Endothelial cell of umbilical vein (primary cell): Measurements from ENCODE around the gene DESI1. TPM values are rescaled to one million over a fixed set of nuclear protein-coding genes. Genes with fewer than 3 reads are reported as not detected.

Source experiments
- BruUV-seq: library from RNA; stranded (reverse); fragments of 400-500 nt; replicated peaks from 2 replicates; lab custom pipeline; 2021; lab: Mats Ljungman, UMichigan
- CTCF ChIA-PET: fragments of 300-600, 350-600 bp; sonication (Branson Sonifier 250); formaldehyde crosslinking; loops from one replicate; lab custom pipeline; 2021; ENCODE audit warnings: antibody characterized with exemption, inconsistent platforms; lab: Charles Lee
- POLR2A ChIA-PET: fragments of 300-600, 350-600 bp; sonication (Branson Sonifier 250); formaldehyde crosslinking; loops from one replicate; lab custom pipeline; 2021; ENCODE audit warnings: antibody characterized with exemption, inconsistent platforms; lab: Charles Lee
- DNase-seq: peaks from one replicate; pipeline ENCODE4 v3.0.0-alpha.2; 2011; ENCODE audit warnings: low read depth, low spot score
- FAIRE-seq: peaks from 2 replicates; lab custom pipeline; 2011; peaks lifted over from hg19 to GRCh38; lab: Jason Lieb, UNC
- H2AFZ ChIP-seq: 2 replicates; pipeline ENCODE4 v1.6.0; 2012; ENCODE audit warnings: low read depth, low read length, control low read depth, inconsistent platforms
- H3K27ac ChIP-seq: 2 replicates; pipeline ENCODE4 v1.5.1; 2011; ENCODE audit warnings: low read depth, mild to moderate bottlenecking, control low read depth, low read length, moderate library complexity; ENCODE audit not compliant: insufficient read depth
- H3K27me3 ChIP-seq, 2 experiments: 2 replicates each; pipeline versions ENCODE4 v1.6.0 to v1.6.1; 2011; ENCODE audit warnings: low read length in 2 of 2, mixed read lengths in 1 of 2; ENCODE audit not compliant: control insufficient read depth in 2 of 2, insufficient read depth in 2 of 2
- H3K36me3 ChIP-seq, 2 experiments: 2 replicates in 1 of 2; 3 replicates in 1 of 2; pipeline ENCODE4 v1.5.1; 2011; ENCODE audit warnings: low read length in 2 of 2, mild to moderate bottlenecking in 1 of 2, moderate library complexity in 1 of 2; ENCODE audit not compliant: control insufficient read depth in 2 of 2, insufficient read depth in 2 of 2; ENCODE audit errors: extremely low read depth in 1 of 2
- H3K4me1 ChIP-seq: 3 replicates; pipeline ENCODE4 v1.5.1; 2011; ENCODE audit warnings: mild to moderate bottlenecking, low read length; ENCODE audit not compliant: control insufficient read depth, insufficient read depth; ENCODE audit errors: extremely low read depth
- H3K4me2 ChIP-seq: 2 replicates; pipeline ENCODE4 v1.6.1; 2011; ENCODE audit warnings: low read length, control low read depth, mixed read lengths; ENCODE audit not compliant: insufficient read depth
- H3K4me3 ChIP-seq, 3 experiments: fragments of 200-600 bp in 1 of 3; sonication (generic), shearing (Covaris generic) in 1 of 3; replicated peaks in 1 of 3; 2 replicates each; pipeline ENCODE4 v1.5.1; 2011 to 2016; ENCODE audit warnings: control low read depth in 3 of 3, low read length in 3 of 3, mild to moderate bottlenecking in 2 of 3, inconsistent platforms in 1 of 3, low read depth in 1 of 3, moderate library complexity in 1 of 3; ENCODE audit not compliant: insufficient read depth in 1 of 3
- H3K79me2 ChIP-seq: 2 replicates; pipeline ENCODE4 v1.6.0; 2012; ENCODE audit warnings: low read length, inconsistent platforms; ENCODE audit not compliant: control insufficient read depth, insufficient read depth
- H3K9ac ChIP-seq: replicated peaks from 2 replicates; pipeline ENCODE3; 2011; ENCODE audit warnings: low read length, control low read depth; ENCODE audit not compliant: insufficient read depth; ENCODE audit errors: extremely low read depth
- H3K9me1 ChIP-seq: replicated peaks from 3 replicates; pipeline ENCODE4 v1.6.0; 2011; ENCODE audit warnings: mild to moderate bottlenecking, low read length; ENCODE audit not compliant: control insufficient read depth, insufficient read depth; ENCODE audit errors: extremely low read depth
- H3K9me3 ChIP-seq: replicated peaks from 2 replicates; pipeline ENCODE4 v1.5.1; 2012; ENCODE audit warnings: low read length, inconsistent platforms; ENCODE audit not compliant: control insufficient read depth, insufficient read depth
- H4K20me1 ChIP-seq: replicated peaks from 2 replicates; pipeline ENCODE3; 2011; ENCODE audit warnings: mild to moderate bottlenecking, low read length; ENCODE audit not compliant: control insufficient read depth, insufficient read depth; ENCODE audit errors: extremely low read depth
- EZH2 ChIP-seq: IDR thresholded peaks from 2 replicates; pipeline ENCODE4 v1.6.1; 2012; ENCODE audit warnings: borderline replicate concordance, low read depth, mild to moderate bottlenecking, moderate library complexity, low read length, inconsistent platforms; ENCODE audit not compliant: severe bottlenecking
- FOS ChIP-seq: IDR thresholded peaks from 2 replicates; pipeline ENCODE4 v1.6.1; 2011; ENCODE audit warnings: mild to moderate bottlenecking, low read length, moderate library complexity, borderline replicate concordance; ENCODE audit not compliant: insufficient read depth
- GATA2 ChIP-seq: IDR thresholded peaks from 2 replicates; pipeline ENCODE4 v1.7.0; 2011; ENCODE audit warnings: low read depth, mild to moderate bottlenecking, moderate library complexity, mixed read lengths, low read length; ENCODE audit not compliant: insufficient read length, insufficient read depth
- JUN ChIP-seq: IDR thresholded peaks from 2 replicates; pipeline ENCODE4 v1.6.1; 2011; ENCODE audit warnings: borderline replicate concordance, low read depth; ENCODE audit not compliant: insufficient read length, insufficient read depth
- MYC ChIP-seq: IDR thresholded peaks from one replicate; pipeline ENCODE4 v1.6.1; 2011; ENCODE audit warnings: mild to moderate bottlenecking, low read depth, low read length
- POLR2A ChIP-seq: IDR thresholded peaks from 2 replicates; pipeline ENCODE4 v1.6.1; 2012; ENCODE audit warnings: low read depth, mild to moderate bottlenecking, control low read depth, low read length
- POLR2AphosphoS5 ChIP-seq: IDR thresholded peaks from 2 replicates; pipeline ENCODE4 v1.6.1; 2012; ENCODE audit warnings: low read depth, mild to moderate bottlenecking, control low read depth, low read length, moderate library complexity; ENCODE audit not compliant: insufficient read depth
- dilution Hi-C: fragments of 300-500 bp; cut with MboI; formaldehyde crosslinking; loops from one replicate; pipeline ENCODE4 v1.15.0; 2019; ENCODE audit warnings: low sequenced_read_pairs; ENCODE audit not compliant: extremely low pct_ligation_motif_present
- intact Hi-C: fragments of 100-400 bp; cut with micrococcal nuclease; formaldehyde crosslinking; loops from one replicate; pipeline ENCODE4 v1.10.0; 2022
- polyA plus RNA-seq, 4 experiments: library from polyadenylated mRNA; depleted of rRNA in 3 of 4; stranded (reverse) in 3 of 4; unstranded in 1 of 4; fragments of >200 nt; gene quantifications; 2 replicates each; pipeline versions ENCODE4 v1.2.1 to v1.2.3, GENCODE V29; 2011 to 2012; ENCODE audit warnings: missing spikeins in 1 of 4
- total RNA-seq: library from RNA; stranded (reverse); gene quantifications from 2 replicates; pipeline ENCODE4 v1.2.3, GENCODE V29; 2021
- TF ChIP-seq, protein P1 (sequence below): IDR thresholded peaks from 2 replicates; pipeline ENCODE4 v1.6.1; 2011; ENCODE audit not compliant: insufficient read depth, insufficient read length
- TF ChIP-seq, protein P2 (sequence below), 2 donors: IDR thresholded peaks; 1 replicate in 1 of 2; 2 replicates in 1 of 2; pipeline ENCODE4 v1.5.1; 2011; ENCODE audit warnings: low read length in 2 of 2, mild to moderate bottlenecking in 2 of 2, moderate library complexity in 2 of 2, control low read depth in 1 of 2, inconsistent platforms in 1 of 2, low read depth in 1 of 2; ENCODE audit not compliant: insufficient read depth in 1 of 2; ENCODE audit errors: extremely low read depth in 1 of 2

Gene DESI1
- total and polyA plus RNA-seq, 2 donors (not counting 3 experiments of a cell fraction or from before 2014, with no cell fraction given): 36.8 to 59.1 TPM

DNA sequence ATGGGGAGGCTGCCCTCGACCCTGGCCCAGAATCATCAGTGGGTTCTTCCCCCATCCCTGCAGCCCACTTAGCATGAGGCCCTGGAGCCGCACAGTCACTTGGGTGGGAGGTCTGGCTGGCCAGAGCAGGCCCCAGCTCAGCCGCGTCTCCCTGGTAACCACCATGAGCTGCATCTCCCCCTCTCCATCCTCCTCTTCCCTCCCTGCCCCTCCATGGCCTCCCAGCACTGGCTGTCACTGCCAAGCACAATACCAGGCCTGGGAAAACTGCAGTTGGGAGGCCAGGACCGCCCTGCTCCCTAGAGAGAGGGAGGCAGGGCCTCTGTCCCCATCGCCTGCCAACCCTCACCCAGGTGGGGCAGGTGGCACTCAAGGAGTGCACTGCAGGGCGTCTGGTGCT lies 52.0 kb downstream of the DESI1 start:
- intact Hi-C loops (no loop called here), dilution Hi-C loops (no loop called here)
- Histone ChIP-seq H3K9ac (no peak overlapping the region), H4K20me1 (no peaks in the 10 kb centered on the region), H3K4me3 (no peak overlapping the region), H3K79me2 (no peaks in the 10 kb centered on the region), H3K4me1 (peaks cover 5% of the 10 kb centered on the region), H2AFZ (no peak overlapping the region), H3K9me3 (no peaks in the 10 kb centered on the region), H3K4me2 (no peak overlapping the region), H3K36me3 (no peaks in the 10 kb centered on the region), H3K27ac (no peak overlapping the region), H3K9me1 (no peaks in the 10 kb centered on the region), H3K27me3 (no peaks in the 10 kb centered on the region)
- no peak for FAIRE-seq
- no peak for DNase-seq
- ChIA-PET POLR2A (no interaction called here), CTCF (interaction anchor here (1.1 to 1.5 kb wide), 2 partner anchors 10 to 28 kb away, joined by 3 read pairs; no protein-coding TSS in a partner anchor)
- no peak for TF ChIP-seq FOS
- no TSS peak for BruUV-seq

DNA sequence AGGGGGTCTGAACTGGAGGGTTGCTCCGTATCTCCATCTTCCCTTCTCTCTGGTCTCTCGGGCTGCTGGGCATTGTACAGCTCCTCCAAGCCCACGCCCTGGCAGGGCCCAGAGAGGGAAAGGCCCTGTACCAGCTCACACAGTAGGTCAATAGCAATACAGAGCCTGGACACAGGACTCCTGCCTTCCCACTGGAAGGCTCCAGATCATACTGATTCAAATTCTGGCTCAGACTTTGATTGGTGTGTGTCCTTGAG lies 53.4 kb downstream of the DESI1 start:
- ChIA-PET POLR2A (no interaction called here), CTCF (interaction anchor here (1.7 kb wide), 1 partner anchor 22 kb away, joined by 6 read pairs; the partner anchor contains the start of gene PMM1)
- Histone ChIP-seq H2AFZ (no peak overlapping the region), H3K27me3 (no peaks in the 10 kb centered on the region), H3K4me2 (no peak overlapping the region), H3K9ac (no peak overlapping the region), H3K4me1 (peaks cover 11% of the 10 kb centered on the region), H3K4me3 (no peak overlapping the region), H3K27ac (no peak overlapping the region), H3K9me3 (no peaks in the 10 kb centered on the region), H4K20me1 (no peaks in the 10 kb centered on the region), H3K36me3 (no peaks in the 10 kb centered on the region), H3K79me2 (no peaks in the 10 kb centered on the region), H3K9me1 (no peaks in the 10 kb centered on the region)
- intact Hi-C loops: no loop called here
- dilution Hi-C loops: no loop called here
- FAIRE-seq: no peak
- TF ChIP-seq POLR2AphosphoS5 (no peak), FOS (no peak), POLR2A (no peak), GATA2 (no peak), MYC (no peak), JUN (no peak), EZH2 (no peak)
- TF ChIP-seq, protein P1, sequence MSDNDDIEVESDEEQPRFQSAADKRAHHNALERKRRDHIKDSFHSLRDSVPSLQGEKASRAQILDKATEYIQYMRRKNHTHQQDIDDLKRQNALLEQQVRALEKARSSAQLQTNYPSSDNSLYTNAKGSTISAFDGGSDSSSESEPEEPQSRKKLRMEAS: no peak
- TF ChIP-seq, protein P2, sequence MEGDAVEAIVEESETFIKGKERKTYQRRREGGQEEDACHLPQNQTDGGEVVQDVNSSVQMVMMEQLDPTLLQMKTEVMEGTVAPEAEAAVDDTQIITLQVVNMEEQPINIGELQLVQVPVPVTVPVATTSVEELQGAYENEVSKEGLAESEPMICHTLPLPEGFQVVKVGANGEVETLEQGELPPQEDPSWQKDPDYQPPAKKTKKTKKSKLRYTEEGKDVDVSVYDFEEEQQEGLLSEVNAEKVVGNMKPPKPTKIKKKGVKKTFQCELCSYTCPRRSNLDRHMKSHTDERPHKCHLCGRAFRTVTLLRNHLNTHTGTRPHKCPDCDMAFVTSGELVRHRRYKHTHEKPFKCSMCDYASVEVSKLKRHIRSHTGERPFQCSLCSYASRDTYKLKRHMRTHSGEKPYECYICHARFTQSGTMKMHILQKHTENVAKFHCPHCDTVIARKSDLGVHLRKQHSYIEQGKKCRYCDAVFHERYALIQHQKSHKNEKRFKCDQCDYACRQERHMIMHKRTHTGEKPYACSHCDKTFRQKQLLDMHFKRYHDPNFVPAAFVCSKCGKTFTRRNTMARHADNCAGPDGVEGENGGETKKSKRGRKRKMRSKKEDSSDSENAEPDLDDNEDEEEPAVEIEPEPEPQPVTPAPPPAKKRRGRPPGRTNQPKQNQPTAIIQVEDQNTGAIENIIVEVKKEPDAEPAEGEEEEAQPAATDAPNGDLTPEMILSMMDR (IDR thresholded peaks at IDR 0.05; ENCODE audit: extremely low read depth in 1 of 2, insufficient read depth in 1 of 2, low read depth in 1 of 2, low read length in 2 of 2): no peak
- DNase-seq: no peak
- no TSS peak for BruUV-seq
